Endothelial cell (in vitro differentiated cells): ENCODE data around the gene CHRNA3. TPM values are rescaled to one million over a fixed set of nuclear protein-coding genes. Genes with fewer than 3 reads are reported as not detected.
"Not testable (repeated sequence)": the region's sequence is repeated elsewhere in the genome, so short reads cannot be mapped to it uniquely, and the experiment has no call there.

ENCODE experiments used
- DNase-seq: peaks from one replicate; pipeline ENCODE4 v3.0.0; 2021; ENCODE audit warnings: low spot score
- H3K27ac Mint-ChIP-seq: one replicate; pipeline ENCODE4 v1.8.0; 2021; ENCODE audit warnings: mixed read lengths, inconsistent platforms; ENCODE audit not compliant: unreplicated experiment
- H3K27me3 Mint-ChIP-seq: one replicate; pipeline ENCODE4 v1.8.0; 2021; ENCODE audit warnings: mild to moderate bottlenecking, moderate library complexity, mixed read lengths, inconsistent platforms; ENCODE audit not compliant: unreplicated experiment
- H3K36me3 Mint-ChIP-seq: one replicate; pipeline ENCODE4 v1.8.0; 2021; ENCODE audit warnings: mild to moderate bottlenecking, low read depth, mixed read lengths, inconsistent platforms; ENCODE audit not compliant: unreplicated experiment
- H3K4me1 Mint-ChIP-seq: one replicate; pipeline ENCODE4 v1.8.0; 2021; ENCODE audit warnings: mild to moderate bottlenecking, mixed read lengths, inconsistent platforms; ENCODE audit not compliant: unreplicated experiment
- H3K4me3 Mint-ChIP-seq: one replicate; pipeline ENCODE4 v1.8.0; 2021; ENCODE audit warnings: mild to moderate bottlenecking, mixed read lengths, inconsistent platforms; ENCODE audit not compliant: unreplicated experiment
- H3K9me3 Mint-ChIP-seq: one replicate; pipeline ENCODE4 v1.8.0; 2021; ENCODE audit warnings: mixed read lengths, inconsistent platforms; ENCODE audit not compliant: unreplicated experiment
- CTCF ChIP-seq: fragments of 200-600 bp; sonication (generic); IDR thresholded peaks from one replicate; pipeline ENCODE4 v1.5.0; 2021; ENCODE audit warnings: antibody characterized with exemption; ENCODE audit not compliant: unreplicated experiment
- total RNA-seq: library from RNA; stranded (reverse); fragmentation: NEBNext Ultra II Directional; extraction: Animal tissue kit (Norgen Biotek cat#: 25700); gene quantifications from one replicate; pipeline ENCODE4 v1.2.1, GENCODE V29; 2021; ENCODE audit not compliant: unreplicated experiment

Gene CHRNA3
- total RNA-seq, 1 donor from 2014 or later, result 0.74 TPM

GRCh38 chr15:78561490-78561889, 59.3 kb downstream of the CHRNA3 start:
- Mint-ChIP-seq H3K4me1 (peaks cover 15% of the 10 kb centered on the region), H3K9me3 (no peaks in the 10 kb centered on the region), H3K36me3 (no peaks in the 10 kb centered on the region), H3K27ac (no peak overlapping the region), H3K27me3 (peaks cover 3% of the 10 kb centered on the region), H3K4me3 (no peak overlapping the region)
- DNase-seq, result no peak
- no peak for TF ChIP-seq CTCF

- H3K36me3 Mint-ChIP-seq, H3K4me1 Mint-ChIP-seq, DNase-seq, H3K4me3 Mint-ChIP-seq, H3K27ac Mint-ChIP-seq, H3K9me3 Mint-ChIP-seq, H3K27me3 Mint-ChIP-seq: not testable (repeated sequence)
These were observed 60.6 kb downstream of the CHRNA3 start for GRCh38 chr15:78560201-78560600.

- Mint-ChIP-seq H3K9me3 (no peaks in the 10 kb centered on the region), H3K27me3 (no peaks in the 10 kb centered on the region), H3K4me1 (no peaks in the 10 kb centered on the region), H3K36me3 (peaks cover 8% of the 10 kb centered on the region), H3K27ac (no peak overlapping the region), H3K4me3 (no peak overlapping the region)
- DNase-seq, result no peak
- no peak for TF ChIP-seq CTCF
These were observed 68.2 kb downstream of the CHRNA3 start for GRCh38 chr15:78552597-78552996.

GRCh38 chr15:78551902-78552301, 68.9 kb downstream of the CHRNA3 start:
- Mint-ChIP-seq H3K4me3 (no peak overlapping the region), H3K9me3 (no peaks in the 10 kb centered on the region), H3K36me3 (peaks cover 8% of the 10 kb centered on the region), H3K27ac (no peak overlapping the region), H3K4me1 (no peaks in the 10 kb centered on the region), H3K27me3 (no peaks in the 10 kb centered on the region)
- no peak for TF ChIP-seq CTCF
- DNase-seq, result no peak

GRCh38 chr15:78550815-78551214, 70.0 kb downstream of the CHRNA3 start:
- Mint-ChIP-seq H3K4me1 (no peaks in the 10 kb centered on the region), H3K27ac (no peak overlapping the region), H3K4me3 (no peak overlapping the region), H3K36me3 (peaks cover 8% of the 10 kb centered on the region), H3K27me3 (no peaks in the 10 kb centered on the region), H3K9me3 (no peaks in the 10 kb centered on the region)
- no peak for DNase-seq
- no peak for TF ChIP-seq CTCF

- H3K4me3 Mint-ChIP-seq, result no peak overlapping the region
- no peaks in the 10 kb centered on the region for H3K4me1 Mint-ChIP-seq
- no peak for TF ChIP-seq CTCF
- H3K27me3 Mint-ChIP-seq, result no peaks in the 10 kb centered on the region
- H3K36me3 Mint-ChIP-seq, result peaks cover 12% of the 10 kb centered on the region
- no peaks in the 10 kb centered on the region for H3K9me3 Mint-ChIP-seq
- DNase-seq, result no peak
- no peak overlapping the region for H3K27ac Mint-ChIP-seq
These were observed 70.6 kb downstream of the CHRNA3 start for GRCh38 chr15:78550194-78550593.
